Measurements from ENCODE around the gene IER2.

Gene IER2

GRCh38 chr19:13150187-13150930 is at the start of gene IER2, which contains the start of gene STX10:
TSS of gene IER2 (plus strand) at chr19:13150411. CDS start at chr19:13153187, 2,776 bp downstream.
TSS of gene STX10 (minus strand) at chr19:13150375. CDS start at chr19:13150173, 202 bp downstream.
- ATAC-seq, result peak; percentile 57 to 62

- ATAC-seq, result no peak
Observed at GRCh38 chr19:13100841-13101589, 49.2 kb upstream of the IER2 start.

GRCh38 chr19:13101590-13102415 is 48.4 kb upstream of the IER2 start:
- ATAC-seq, result no peak

- no peak for ATAC-seq
Observed at GRCh38 chr19:13102416-13102665, 47.9 kb upstream of the IER2 start.

GRCh38 chr19:13102666-13103580 is 47.3 kb upstream of the IER2 start, which contains the start of gene LYL1:
TSS of gene LYL1 (minus strand) at chr19:13102858. CDS start at chr19:13101171, 1,687 bp downstream.
- peak; percentile 14 to 22 for ATAC-seq

GRCh38 chr19:13103581-13104359 is 46.4 kb upstream of the IER2 start:
- ATAC-seq, result no peak

GRCh38 chr19:13104360-13104847 is 45.8 kb upstream of the IER2 start:
- peak; percentile 33 to 41 for ATAC-seq

GRCh38 chr19:13104848-13105711 is 45.1 kb upstream of the IER2 start:
- ATAC-seq, result peak; percentile 5 to 19

- no peak for ATAC-seq
Observed at GRCh38 chr19:13109361-13110098, 40.7 kb upstream of the IER2 start.

GRCh38 chr19:13110099-13110610 is 40.1 kb upstream of the IER2 start:
- no peak for ATAC-seq

- ATAC-seq, result no peak
Observed at GRCh38 chr19:13112555-13112954, 37.7 kb upstream of the IER2 start.

- no peak for ATAC-seq
Observed at GRCh38 chr19:13115936-13116281, 34.3 kb upstream of the IER2 start.

GRCh38 chr19:13116282-13117175 is 33.7 kb upstream of the IER2 start, which contains the start of gene TRMT1:
TSS of gene TRMT1 (minus strand) at chr19:13116740. CDS start at chr19:13116399, 341 bp downstream.
- peak; percentile 52 to 59 for ATAC-seq

- peak in 1 of 2 donors; percentile 2 for ATAC-seq
Observed at GRCh38 chr19:13117176-13117771, 32.9 kb upstream of the IER2 start.

GRCh38 chr19:13117772-13118423 is 32.3 kb upstream of the IER2 start, which contains the start of gene NACC1:
TSS of gene NACC1 (plus strand) at chr19:13118264. CDS start at chr19:13135208, 16,944 bp downstream.
- peak; percentile 77 to 83 for ATAC-seq

GRCh38 chr19:13118424-13119193 is 31.6 kb upstream of the IER2 start:
- ATAC-seq, result peak; percentile 0 to 2

Data from activated CD4-positive, CD25-positive, alpha-beta regulatory T cell treated with anti-CD3 and anti-CD28 coated beads, Interleukin-2, amount 50 U/mL, for 24 hours (primary cell).